Cerebellar cortex (tissue), 1 donor: ENCODE results near the gene ADPRHL1.
"Not testable (repeated sequence)": the region's sequence is repeated elsewhere in the genome, so short reads cannot be mapped to it uniquely, and the experiment has no call there.

Experiments used
- DNase-seq: peaks from one replicate; pipeline ENCODE4 v3.0.0-alpha.2; 2015; ENCODE audit warnings: low spot score

The ADPRHL1 gene

GRCh38 chr13:113477724-113478123 is 24.4 kb upstream of the ADPRHL1 start:
- no peak for DNase-seq

- no peak for DNase-seq
Measured at GRCh38 chr13:113476811-113477210, 23.5 kb upstream of the ADPRHL1 start.

DNA sequence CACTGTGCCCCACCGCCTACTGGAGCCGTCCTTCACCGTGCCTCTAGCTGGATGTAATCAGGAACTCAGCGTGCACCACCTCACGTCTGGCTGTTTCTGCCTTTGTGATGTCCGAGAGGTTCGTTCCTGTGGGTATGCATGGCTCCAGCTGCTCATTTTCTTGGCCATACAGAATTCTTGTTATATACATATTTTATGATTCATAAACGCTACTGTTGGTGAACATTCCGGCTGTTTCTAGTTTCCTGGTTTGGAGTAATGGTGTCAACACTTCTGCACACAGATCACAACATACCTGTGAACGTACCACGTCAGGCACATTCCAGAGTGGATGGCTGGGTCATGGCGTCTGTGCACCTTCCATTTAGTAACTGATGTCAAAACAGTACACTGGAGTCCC is 22.6 kb upstream of the ADPRHL1 start:
- no peak for DNase-seq

DNA sequence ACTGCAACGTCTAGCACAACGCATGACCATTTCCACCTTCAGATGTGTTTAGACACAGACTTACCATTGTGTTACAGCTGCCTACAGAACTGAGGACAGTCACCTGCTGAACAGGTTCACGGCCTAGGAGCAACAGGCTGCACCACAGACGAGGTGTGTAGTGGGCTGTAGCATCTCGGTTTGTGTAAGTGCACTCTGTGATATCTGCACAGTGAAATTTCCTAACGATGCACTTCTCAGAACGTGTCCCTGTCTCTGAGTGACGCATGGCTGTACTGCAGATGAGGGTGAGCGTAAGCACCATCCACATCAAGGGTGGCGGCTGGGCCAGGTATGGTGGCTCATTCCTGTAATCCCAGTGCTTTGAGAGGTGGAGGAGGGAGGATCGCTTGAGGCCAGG is 22.0 kb upstream of the ADPRHL1 start:
- no peak for DNase-seq

- DNase-seq = no peak
Measured at GRCh38 chr13:113474179-113474578, 20.9 kb upstream of the ADPRHL1 start.

DNA sequence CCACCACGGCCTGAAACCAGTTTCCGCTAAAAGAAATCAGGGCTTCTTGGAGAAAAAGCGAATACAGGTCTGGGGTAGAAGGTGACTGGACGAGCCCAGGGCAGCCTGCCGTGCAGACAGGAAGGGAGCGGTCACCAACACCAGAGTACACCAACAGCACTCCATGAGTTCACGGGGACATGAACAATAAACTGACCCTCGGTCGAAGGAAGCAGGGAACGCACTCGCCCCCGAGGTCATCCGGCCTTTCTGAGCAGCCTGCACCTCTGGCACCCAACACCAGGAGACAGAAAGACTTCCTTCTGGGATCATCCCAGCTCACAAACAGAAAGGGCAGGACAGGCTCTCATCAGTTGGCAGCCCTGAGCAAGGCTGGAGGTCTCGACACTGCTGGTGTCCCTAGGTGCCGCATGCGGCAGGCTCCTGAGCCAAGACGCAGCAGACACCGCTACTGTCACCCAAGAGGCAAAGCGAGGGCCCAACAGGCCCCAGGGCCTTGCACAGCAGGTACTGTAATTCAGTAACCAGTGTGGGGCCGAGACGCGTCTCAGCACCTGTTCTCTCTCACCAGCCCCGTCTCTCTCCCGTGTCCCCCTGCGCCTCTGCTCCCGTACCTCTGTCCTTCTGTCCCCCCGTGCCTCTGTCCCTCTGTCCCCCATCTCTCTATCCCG is 19.2 kb upstream of the ADPRHL1 start:
- DNase-seq = no peak

GRCh38 chr13:113471844-113472243 is 18.6 kb upstream of the ADPRHL1 start:
- no peak for DNase-seq

GRCh38 chr13:113470635-113471163 is 17.4 kb upstream of the ADPRHL1 start:
- DNase-seq = not testable (repeated sequence)

GRCh38 chr13:113470073-113470472 is 16.8 kb upstream of the ADPRHL1 start:
- no peak for DNase-seq

DNA sequence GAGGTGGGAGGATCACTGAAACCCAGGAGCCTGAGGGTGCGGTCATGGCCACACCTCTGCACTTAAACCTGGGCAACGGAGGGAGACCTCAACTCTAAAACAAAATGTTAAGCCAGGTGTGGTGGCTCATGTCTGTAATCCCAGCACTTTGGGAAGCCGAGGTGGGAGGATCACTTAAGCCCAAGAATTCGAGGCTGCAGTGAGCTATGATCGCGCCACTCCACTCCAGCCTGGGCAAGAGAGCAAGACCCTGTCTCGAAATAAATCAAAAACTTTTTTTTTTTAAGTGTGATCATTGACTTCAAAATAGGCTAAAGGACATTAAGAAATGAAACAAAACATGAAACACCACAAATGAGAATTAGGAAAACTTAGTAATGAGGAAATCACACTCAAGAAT is 16.3 kb upstream of the ADPRHL1 start:
- DNase-seq = no peak

- no peak for DNase-seq
Measured at GRCh38 chr13:113468472-113469201, 15.3 kb upstream of the ADPRHL1 start.

GRCh38 chr13:113468029-113468428 is 14.7 kb upstream of the ADPRHL1 start:
- DNase-seq = no peak

- DNase-seq = no peak
Measured at GRCh38 chr13:113466383-113466782, 13.1 kb upstream of the ADPRHL1 start.

GRCh38 chr13:113465300-113465699 is 12.0 kb upstream of the ADPRHL1 start:
- DNase-seq = no peak

DNA sequence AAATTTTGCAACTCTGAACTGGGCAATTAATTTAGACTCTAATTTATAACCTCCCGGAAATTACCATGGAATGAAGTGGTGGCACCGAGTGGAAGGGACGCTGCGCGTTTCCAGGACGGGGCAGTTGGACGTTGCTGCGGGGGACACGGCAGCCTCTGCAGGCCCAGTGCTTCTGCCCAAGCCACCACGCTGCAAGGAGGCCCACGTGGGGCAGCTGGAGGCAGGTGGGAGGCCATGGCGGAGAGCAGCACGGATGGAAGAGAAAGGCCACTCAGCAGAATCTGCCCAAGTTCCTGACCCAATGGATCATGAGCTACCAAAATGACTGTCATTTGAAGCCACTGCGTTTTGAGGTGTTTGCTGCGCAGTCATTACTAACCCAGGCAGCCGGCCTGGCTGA is 11.2 kb upstream of the ADPRHL1 start:
- no peak for DNase-seq

GRCh38 chr13:113461022-113461751 is 7.9 kb upstream of the ADPRHL1 start:
- DNase-seq = no peak

DNA sequence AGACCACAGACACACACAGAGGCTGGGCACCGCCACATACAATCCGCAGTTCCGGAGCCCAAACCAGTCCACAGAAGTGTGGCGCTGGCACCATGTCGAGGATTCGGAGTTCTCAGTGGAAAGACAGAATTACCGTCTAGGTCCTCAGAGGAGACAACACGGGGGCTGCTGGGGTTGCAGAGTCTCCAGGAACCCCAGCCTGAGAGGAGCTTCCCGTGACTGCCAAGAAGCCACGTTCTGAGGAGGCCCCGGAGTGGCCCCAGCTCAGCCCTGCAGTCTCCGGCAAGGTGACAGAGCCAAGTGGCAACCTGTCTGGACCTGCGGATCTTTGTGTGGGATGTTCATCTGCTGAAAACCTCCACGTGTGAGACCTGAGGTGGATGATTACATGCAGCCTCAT is 7.3 kb upstream of the ADPRHL1 start:
- DNase-seq = no peak

- DNase-seq = no peak
Measured at GRCh38 chr13:113460064-113460555, 6.8 kb upstream of the ADPRHL1 start.

GRCh38 chr13:113458253-113459065 is 5.2 kb upstream of the ADPRHL1 start:
- DNase-seq = no peak

- no peak for DNase-seq
Measured at GRCh38 chr13:113457510-113457909, 4.2 kb upstream of the ADPRHL1 start.

- no peak for DNase-seq
Measured at GRCh38 chr13:113456116-113456702, 2.9 kb upstream of the ADPRHL1 start.
